ENCODE measurements around the gene FHIT.
"Not testable (repeated sequence)": the region's sequence is repeated elsewhere in the genome, so short reads cannot be mapped to it uniquely, and the experiment has no call there.

Gene FHIT

DNA sequence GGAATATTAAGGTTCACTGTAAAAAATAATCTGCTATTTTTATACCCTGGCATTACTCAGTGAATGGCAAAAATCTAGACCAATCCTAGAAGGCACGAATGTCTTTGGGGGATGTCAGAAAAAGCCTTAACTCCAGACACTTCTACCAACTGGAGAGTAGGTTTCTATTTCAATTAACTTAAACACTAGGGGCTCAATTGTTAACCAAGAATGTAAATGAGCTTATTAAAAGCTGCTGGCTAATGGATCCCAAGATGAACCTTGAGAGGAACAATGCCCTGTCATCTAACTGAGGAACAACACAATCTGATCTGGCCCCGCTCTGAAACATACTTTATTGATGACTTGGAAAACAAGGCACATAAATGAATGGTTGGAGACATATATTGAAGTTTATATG is 701.4 kb downstream of the FHIT start:
- no peak overlapping the region for H3K4me3 ChIP-seq
- no peaks in the 10 kb centered on the region for H3K36me3 ChIP-seq
- H3K27ac ChIP-seq: no peak overlapping the region
- intact Hi-C loops (cut with DNase I; ENCODE audit: low total_unique reads): no loop called here
- TF ChIP-seq, protein P1, sequence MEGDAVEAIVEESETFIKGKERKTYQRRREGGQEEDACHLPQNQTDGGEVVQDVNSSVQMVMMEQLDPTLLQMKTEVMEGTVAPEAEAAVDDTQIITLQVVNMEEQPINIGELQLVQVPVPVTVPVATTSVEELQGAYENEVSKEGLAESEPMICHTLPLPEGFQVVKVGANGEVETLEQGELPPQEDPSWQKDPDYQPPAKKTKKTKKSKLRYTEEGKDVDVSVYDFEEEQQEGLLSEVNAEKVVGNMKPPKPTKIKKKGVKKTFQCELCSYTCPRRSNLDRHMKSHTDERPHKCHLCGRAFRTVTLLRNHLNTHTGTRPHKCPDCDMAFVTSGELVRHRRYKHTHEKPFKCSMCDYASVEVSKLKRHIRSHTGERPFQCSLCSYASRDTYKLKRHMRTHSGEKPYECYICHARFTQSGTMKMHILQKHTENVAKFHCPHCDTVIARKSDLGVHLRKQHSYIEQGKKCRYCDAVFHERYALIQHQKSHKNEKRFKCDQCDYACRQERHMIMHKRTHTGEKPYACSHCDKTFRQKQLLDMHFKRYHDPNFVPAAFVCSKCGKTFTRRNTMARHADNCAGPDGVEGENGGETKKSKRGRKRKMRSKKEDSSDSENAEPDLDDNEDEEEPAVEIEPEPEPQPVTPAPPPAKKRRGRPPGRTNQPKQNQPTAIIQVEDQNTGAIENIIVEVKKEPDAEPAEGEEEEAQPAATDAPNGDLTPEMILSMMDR (IDR thresholded peaks at IDR 0.05): no peak
- no peaks in the 10 kb centered on the region for H3K4me1 ChIP-seq
- H3K9me3 ChIP-seq: no peaks in the 10 kb centered on the region
- no peak for DNase-seq
- no peaks in the 10 kb centered on the region for H3K27me3 ChIP-seq

DNA sequence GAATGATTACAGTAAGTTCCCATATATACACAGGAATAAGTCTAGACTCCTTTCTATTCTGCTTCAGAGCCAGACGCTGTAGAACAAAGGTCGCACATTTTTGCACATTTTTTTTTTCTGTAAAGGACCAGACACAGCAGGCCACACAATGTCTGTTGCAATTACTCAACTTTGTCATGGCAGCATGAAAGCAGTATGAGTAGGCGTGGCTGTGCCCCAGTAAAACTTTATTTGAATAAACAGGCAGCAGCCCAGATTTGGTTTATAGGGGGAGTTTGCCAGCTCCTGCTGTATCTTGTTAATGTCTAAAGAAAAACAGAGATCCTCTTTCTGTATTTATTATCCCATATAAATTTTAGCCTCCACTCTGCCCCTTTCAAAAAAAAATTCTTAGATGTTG is 708.3 kb downstream of the FHIT start:
- H3K4me3 ChIP-seq: no peak overlapping the region
- intact Hi-C loops (cut with DNase I; ENCODE audit: low total_unique reads): no loop called here
- no peaks in the 10 kb centered on the region for H3K36me3 ChIP-seq
- TF ChIP-seq, protein P1 (IDR thresholded peaks at IDR 0.05): no peak
- no peaks in the 10 kb centered on the region for H3K4me1 ChIP-seq
- no peaks in the 10 kb centered on the region for H3K9me3 ChIP-seq
- DNase-seq: no peak
- no peak overlapping the region for H3K27ac ChIP-seq
- no peaks in the 10 kb centered on the region for H3K27me3 ChIP-seq

DNA sequence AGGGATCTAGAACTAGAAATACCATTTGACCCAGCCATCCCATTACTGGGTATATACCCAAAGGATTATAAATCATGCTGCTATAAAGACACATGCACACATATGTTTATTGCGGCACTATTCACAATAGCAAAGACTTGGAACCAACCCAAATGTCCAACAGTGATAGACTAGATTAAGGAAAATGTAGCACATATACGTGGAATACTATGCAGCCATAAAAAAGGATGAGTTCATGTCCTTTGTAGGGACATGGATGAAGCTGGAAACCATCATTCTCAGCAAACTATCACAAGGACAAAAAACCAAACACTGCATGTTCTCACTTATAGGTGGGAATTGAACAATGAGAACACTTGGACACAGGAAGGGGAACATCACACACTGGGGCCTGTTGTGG is 711.9 kb downstream of the FHIT start:
- H3K27me3 ChIP-seq; DNase-seq; H3K4me1 ChIP-seq; H3K36me3 ChIP-seq; H3K4me3 ChIP-seq; H3K27ac ChIP-seq; H3K9me3 ChIP-seq; intact Hi-C loops (cut with DNase I; ENCODE audit: low total_unique reads): not testable (repeated sequence)

DNA sequence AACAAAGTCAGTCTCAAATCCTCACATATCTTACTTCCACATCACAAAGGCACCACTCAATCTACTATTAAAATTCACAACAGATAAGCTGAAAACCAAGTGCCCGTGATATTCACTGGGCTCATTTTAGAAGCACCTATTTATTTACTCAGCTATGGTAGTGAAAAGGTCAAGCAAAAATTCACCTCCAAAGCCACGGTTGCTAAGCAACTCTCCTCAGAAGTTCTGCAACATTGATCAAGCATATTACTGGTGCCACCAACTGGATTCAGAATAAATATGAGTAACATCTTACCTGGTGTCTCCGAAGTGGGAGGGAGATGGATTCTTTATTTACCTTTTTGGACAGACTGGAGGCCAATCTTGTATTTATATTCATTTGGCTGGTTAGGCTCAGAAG is 714.8 kb downstream of the FHIT start:
- intact Hi-C loops (cut with DNase I; ENCODE audit: low total_unique reads): no loop called here
- no peak for DNase-seq
- TF ChIP-seq, protein P1 (IDR thresholded peaks at IDR 0.05): no peak
- Histone ChIP-seq H3K9me3 (no peaks in the 10 kb centered on the region), H3K4me3 (no peak overlapping the region), H3K36me3 (no peaks in the 10 kb centered on the region), H3K27me3 (no peaks in the 10 kb centered on the region), H3K4me1 (no peaks in the 10 kb centered on the region), H3K27ac (no peak overlapping the region)

DNA sequence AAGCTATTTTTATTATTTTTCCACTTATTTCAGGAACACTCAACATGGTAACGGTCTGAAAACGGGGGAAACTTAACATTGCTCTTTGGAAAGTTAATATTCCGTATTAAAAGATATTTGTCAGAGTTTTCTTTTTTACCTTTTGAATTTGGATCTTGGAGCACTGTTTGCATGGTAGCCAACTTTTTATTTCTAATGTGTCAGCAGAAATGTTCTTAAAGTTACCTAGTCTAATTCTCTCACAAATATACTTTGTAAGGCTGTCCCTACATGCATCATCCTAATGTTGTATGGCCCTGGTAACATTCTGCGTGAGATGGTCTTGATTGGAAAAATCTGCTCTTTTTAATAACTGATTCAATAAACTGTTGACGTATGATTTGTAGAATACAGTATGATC is 719.5 kb downstream of the FHIT start:
- Histone ChIP-seq H3K9me3 (no peaks in the 10 kb centered on the region), H3K4me3 (no peak overlapping the region), H3K4me1 (no peaks in the 10 kb centered on the region), H3K36me3 (no peaks in the 10 kb centered on the region), H3K27me3 (no peaks in the 10 kb centered on the region), H3K27ac (no peak overlapping the region)
- intact Hi-C loops (cut with DNase I; ENCODE audit: low total_unique reads): no loop called here
- DNase-seq: no peak
- TF ChIP-seq, protein P1 (IDR thresholded peaks at IDR 0.05): no peak

DNA sequence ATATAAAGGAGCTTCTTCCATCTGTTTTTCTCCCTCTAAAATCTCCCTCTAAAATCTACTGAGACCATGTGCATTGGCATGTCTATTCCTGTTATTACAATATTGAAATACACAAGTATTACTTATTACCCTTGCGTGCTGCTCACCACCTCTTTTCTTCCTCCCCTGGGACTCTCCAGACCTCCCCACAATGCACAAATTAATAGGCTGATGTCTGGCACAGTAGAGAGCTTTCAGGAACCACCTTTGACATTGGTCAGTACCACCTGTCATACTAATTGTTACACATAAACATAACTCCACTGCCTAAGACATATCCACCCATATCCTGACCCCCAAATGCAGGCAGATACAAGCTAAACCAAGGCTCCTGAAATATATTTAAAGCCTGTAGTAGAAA is 722.6 kb downstream of the FHIT start:
- intact Hi-C loops (cut with DNase I; ENCODE audit: low total_unique reads): no loop called here
- H3K4me3 ChIP-seq: no peak overlapping the region
- DNase-seq: no peak
- H3K27me3 ChIP-seq: no peaks in the 10 kb centered on the region
- TF ChIP-seq, protein P1 (IDR thresholded peaks at IDR 0.05): no peak
- no peaks in the 10 kb centered on the region for H3K36me3 ChIP-seq
- no peaks in the 10 kb centered on the region for H3K9me3 ChIP-seq
- no peak overlapping the region for H3K27ac ChIP-seq
- no peaks in the 10 kb centered on the region for H3K4me1 ChIP-seq

Measured in tibial artery (tissue), 4 donors.